HG02870 (cell line): ENCODE data around the gene PRM1.

Experiments
- ATAC-seq: cut with Tn5 transposase; IDR thresholded peaks from one replicate; pipeline ENCODE4 v1.9.1; 2021; ENCODE audit warnings: mild to moderate bottlenecking, moderate library complexity; ENCODE audit not compliant: unreplicated experiment

Gene PRM1

DNA sequence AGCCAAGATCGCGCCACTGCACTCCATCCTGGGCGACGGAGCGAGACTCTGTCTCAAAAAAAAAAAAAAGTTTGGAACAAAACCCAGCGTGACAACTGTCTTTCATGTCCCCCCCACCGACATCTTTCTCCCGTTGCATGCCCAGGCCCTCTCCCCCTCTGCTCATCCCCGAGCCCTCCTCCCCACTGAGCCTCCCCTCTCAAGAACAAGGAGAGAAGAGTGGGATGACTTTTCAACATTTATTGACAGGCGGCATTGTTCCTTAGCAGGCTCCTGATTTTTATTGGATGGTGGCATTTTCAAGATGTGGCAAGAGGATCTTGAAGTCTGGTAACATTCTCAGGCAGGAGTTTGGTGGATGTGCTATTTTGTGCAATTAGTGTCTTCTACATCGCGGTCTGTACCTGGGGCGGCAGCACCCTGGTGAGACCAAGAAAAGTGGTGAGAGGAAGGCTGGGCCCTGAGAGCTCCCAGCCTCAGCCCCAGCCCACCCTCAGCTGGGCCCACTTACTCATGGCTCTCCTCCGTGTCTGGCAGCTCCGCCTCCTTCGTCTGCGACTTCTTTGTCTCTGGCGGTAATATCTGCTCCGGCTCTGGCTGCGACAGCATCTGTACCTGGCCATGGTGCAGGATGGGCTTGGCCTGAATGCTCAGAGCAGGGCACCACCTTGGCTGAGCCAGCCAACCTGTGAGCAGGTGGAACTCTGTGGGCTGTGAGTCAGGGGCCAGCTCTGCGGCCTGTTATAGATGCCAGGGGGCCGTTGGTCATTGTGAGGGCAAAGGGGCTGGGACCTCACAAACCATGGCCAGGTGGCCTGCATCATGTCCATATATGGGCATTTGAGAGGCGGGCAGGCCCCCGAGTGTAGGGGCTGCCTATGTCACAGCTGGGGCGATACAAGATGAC, at the start of gene PRM1:
Gene PRM1, minus strand, starts transcription at position 715 of the 907 bp plus-strand sequence. Its CDS starts 92 bp downstream, at position 623.
- ATAC-seq = no peak

DNA sequence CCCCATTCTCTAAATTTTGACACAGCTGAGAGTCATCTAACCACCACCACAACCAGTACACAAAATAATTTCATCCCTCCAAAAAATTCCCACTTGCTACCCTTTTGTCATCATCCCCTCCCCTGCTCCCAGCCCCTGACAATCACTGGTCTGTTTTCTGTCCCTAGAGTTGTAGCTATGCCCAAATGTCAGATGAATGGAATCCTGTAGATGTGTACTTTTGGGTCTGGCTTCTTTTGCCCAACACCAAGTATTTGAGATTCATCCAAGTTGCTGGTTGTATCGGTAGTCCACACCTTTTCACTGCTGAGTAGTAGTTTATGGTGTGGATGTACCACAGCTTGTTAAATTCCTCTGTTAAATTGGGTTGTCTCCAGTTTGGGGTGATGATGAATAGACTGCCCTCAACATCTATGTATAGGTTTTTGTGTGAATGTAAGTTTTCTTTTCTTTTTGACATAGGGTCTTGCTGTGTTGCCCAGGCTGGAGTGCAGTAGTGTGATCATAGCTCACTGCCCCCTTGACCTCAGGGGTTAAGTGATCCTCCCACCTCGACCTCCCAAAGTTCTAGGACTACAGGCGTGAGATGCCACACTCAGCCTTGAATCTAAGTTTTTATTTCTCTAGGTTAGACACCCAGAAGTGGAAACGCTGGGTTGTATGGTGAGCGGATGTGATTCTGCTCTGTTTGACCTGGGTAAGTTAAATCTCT, 49.6 kb upstream of the PRM1 start:
- ATAC-seq = no peak

DNA sequence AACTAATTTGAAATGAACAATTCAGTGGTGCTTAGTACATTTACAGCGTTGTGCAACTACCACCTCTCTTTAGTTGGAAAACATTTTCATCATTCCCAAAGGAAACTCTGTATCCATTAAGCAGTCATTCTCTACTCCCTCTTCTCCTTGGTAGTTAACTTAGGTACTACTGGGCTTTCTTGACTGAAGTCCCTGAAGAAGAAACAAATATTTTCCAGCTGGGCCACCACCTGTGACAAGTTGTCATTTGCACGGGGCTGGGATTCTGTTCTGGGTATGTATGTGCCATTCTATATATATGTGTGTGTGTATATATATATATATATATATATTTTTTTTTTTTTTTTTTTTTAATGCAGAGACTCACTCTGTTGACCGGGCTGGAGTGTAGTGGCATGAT, 48.8 kb upstream of the PRM1 start:
- no peak for ATAC-seq

- no peak for ATAC-seq
These were observed 48.0 kb upstream of the PRM1 start for GRCh38 chr16:11329071-11329491.

- peak; percentile 73 for ATAC-seq
These were observed 47.3 kb upstream of the PRM1 start for GRCh38 chr16:11328172-11329070.

GRCh38 chr16:11327277-11328171, 46.4 kb upstream of the PRM1 start:
- ATAC-seq = peak; percentile 41

DNA sequence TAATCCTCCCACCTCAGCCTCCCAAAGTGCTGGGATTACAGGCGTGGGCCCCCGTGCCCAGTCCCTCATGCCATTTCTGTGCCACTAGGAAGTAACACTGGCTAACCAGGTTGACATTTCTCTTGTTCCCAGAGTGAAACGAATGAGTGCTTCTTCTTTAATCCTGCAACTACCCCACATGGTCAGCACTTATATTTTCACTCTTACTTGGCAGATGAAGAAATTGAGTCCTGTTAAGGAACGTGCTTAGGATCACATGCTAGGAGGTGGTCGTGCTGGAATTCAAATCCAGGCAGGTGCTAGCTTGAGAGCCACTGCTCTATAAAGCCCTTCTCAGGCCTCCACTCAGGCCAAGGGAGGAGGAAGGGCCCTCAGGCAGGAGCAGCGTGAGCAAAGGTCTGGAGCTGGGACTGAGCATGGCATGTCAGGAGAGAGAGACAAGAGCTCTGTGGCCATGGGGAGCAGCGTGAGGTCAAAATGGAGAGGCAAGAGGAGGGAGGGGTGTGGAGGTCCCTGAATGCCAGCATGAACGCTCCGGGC, 45.7 kb upstream of the PRM1 start:
- ATAC-seq = no peak

DNA sequence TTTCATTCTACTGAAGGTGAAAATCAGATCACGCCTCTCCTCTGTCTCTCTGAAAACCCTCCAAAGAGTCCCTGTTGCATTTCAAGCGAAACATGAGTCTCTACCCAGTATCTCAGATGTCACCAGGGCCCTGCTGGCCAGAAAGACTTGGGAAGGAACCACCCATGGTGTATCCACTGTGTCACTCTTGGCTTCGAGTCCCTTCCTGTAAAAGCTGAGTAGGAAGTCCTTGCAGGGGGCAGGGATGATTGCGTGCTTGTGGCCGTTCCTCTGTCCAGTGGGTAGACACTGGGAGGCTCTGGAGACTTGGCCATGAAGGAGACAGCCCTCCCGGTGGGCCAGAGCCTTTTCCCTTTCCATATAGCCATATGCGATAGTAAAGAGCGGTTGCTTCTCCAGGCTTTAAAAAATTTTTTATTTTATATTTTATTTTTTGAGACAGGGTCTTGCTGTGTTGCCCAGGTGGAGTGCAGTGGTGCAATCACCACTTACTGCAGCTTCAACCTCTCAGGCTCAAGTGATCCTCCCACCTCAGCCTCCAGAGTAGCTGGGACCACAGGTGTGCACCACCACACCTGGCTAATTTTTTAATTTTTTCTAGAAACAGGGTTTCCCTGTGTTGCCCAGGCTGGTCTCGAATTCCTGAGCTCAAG, 45.1 kb upstream of the PRM1 start:
- no peak for ATAC-seq

GRCh38 chr16:11325404-11326083, 44.4 kb upstream of the PRM1 start:
- ATAC-seq = no peak

DNA sequence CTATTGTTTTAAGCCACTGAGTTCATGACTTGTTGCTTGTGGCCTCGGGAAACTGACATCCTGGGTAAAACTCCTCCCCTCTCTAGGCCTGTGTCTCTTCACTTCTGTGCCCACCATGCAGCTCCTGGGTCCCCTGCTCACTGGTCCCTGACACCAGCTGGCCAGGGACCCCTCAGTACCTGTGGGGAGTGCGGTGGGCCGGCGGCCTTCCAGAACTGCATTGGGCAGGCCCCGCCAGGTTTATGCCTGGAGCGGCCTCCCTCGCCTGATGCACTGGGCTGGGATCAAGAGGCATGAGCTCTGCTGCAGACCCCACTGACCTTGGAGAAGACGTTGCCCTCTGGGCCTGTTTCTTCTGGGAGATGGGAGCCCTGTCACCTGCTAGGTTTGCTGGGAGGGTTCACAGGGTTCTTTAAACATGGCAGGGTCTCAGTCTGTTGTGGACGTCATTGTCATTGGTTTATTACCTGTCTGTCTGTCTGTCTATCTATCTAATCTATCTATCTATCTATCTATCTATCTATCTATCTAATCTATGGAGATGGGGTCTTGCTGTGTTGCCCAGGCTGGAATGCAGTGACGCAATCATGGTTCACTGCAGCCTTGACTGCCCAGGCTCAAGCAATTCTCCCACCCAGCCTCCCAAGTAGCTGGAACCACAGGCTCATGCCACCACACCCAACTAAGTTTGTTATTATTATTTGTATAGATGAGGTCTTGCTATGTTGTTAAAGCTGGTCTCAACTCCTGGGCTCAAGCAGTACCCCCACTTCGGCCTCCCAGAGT, 42.6 kb upstream of the PRM1 start:
- ATAC-seq = no peak

GRCh38 chr16:11322823-11323222, 41.7 kb upstream of the PRM1 start:
- ATAC-seq = no peak

DNA sequence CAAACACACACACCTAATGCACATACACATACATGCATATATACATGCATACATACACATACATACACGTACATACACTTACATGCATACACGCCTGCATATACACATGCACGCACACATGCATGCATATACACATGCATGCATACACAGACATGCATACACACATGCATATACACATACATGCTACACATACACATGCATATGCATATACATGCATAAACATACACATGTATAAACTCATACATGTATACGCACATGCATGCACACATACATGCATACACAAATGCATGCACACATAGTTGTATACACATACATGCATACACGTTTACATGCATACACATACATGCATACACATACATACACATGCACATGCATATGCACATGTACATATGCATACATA, 40.5 kb upstream of the PRM1 start:
- no peak for ATAC-seq

- no peak for ATAC-seq
These were observed 39.0 kb upstream of the PRM1 start for GRCh38 chr16:11320170-11320569.

DNA sequence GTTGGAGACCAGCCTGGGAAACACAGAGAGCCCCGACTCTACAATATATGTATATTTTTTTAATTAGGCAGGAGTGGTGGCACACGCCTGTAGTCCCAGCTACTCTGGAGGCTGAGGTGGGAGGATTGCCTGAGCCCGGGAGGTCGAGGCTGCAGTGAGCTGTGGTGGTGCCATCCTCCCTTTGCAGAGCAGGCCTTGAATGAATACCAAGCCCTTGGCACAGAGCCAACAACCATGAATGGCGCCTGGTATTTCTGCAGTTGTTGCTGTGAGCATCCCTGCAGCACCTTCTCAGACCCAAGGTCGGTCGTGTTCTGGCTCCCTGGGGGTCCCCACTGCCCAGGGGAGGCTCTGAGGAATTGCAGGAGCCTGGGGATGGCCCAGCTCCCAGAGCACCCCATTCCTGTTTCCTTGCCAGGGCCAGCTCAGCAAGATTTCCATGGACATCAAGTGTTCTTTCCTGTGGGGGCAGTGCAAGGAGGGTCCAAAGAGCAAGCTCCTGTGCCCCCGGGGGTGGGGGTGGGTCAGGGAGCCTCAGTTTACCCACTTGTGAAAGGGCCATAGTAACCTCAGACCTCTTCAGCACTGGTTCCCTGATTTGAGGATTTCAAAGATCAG, 38.5 kb upstream of the PRM1 start:
- ATAC-seq = no peak

DNA sequence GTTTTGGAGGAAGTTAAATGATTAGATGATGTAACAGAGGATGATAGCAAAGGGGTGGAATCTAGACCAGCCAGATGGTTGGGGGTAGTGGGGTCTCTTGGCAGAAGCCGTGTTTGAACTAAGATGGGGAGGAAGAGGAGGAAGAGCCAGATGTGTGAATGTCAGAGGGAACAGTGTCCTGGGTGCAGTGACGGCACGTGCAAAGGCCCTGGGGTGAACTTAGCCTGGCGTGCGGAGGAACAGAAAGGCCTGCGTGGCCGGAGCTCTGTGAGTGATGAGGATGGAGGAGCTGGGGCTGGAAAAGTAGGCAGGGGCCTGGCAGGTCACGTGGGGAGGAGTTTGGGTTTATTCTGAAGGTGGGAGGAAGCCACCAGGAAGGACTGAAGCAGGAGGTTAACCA, 37.7 kb upstream of the PRM1 start:
- ATAC-seq = no peak

DNA sequence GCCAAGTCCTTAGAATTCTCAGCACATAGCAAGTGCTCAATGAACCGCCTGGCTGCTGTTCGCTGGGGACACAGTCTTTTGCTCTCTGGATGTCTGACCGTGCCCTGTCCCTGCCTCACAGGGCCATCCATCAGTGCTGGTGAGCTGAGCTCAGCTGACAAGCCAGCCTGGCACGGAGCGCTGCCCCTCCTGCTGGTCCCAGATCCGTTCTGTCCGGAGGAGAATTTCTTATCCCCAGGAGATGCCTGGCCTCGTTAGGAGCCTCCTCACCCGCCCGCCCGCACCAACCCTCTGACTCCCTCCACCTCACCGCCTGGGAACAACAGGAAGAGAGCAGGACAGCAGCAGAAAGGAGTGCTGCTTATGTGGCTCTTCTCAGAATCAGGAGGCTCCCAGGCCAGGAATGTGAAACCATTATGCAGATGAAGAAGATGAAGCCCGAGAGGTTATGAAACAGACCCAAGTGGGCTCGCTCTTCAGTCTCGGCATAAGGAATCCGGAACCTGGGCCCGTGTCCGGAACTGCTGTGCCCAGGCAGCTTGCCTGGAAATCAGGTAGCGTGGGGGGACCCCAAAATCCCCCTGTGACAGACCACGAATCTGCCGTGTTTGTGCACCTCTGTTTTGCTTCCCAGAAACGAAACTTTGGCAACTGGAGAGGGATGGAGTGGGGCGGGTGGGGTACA, 35.3 kb upstream of the PRM1 start:
- no peak for ATAC-seq

- ATAC-seq = no peak
These were observed 34.4 kb upstream of the PRM1 start for GRCh38 chr16:11315510-11315909.
